Liver (tissue), 3 donors: ENCODE data around the gene MCL1.

Experiments
- EGR1 ChIP-seq, 2 donors: IDR thresholded peaks; 2 replicates each; pipeline ENCODE4 v1.6.1; 2016 to 2018; ENCODE audit warnings: antibody characterized with exemption in 2 of 2, low read depth in 2 of 2
- GABPA ChIP-seq, 2 donors: IDR thresholded peaks in 1 of 2; conservative IDR thresholded peaks in 1 of 2; 2 replicates each; pipeline ENCODE4 v1.6.1; 2016; ENCODE audit warnings: antibody characterized with exemption in 2 of 2, mild to moderate bottlenecking in 1 of 2, moderate library complexity in 1 of 2
- JUND ChIP-seq, 2 donors: IDR thresholded peaks; 2 replicates each; pipeline ENCODE4 v1.6.1; 2016; ENCODE audit warnings: antibody characterized with exemption in 2 of 2
- RXRA ChIP-seq, 2 donors: IDR thresholded peaks; 2 replicates each; pipeline ENCODE4 v1.6.1; 2017 to 2018; ENCODE audit warnings: antibody characterized with exemption in 2 of 2, mild to moderate bottlenecking in 1 of 2
- SP1 ChIP-seq: IDR thresholded peaks from 2 replicates; pipeline ENCODE4 v1.6.1; 2018; ENCODE audit warnings: antibody characterized with exemption, mild to moderate bottlenecking
- TF ChIP-seq, protein P1 (sequence below): fragments of 150-350 bp; IDR thresholded peaks from 2 replicates; pipeline ENCODE4 v1.5.1; 2017; ENCODE audit warnings: improper control_type of control experiment, low read depth, low read length; ENCODE audit not compliant: missing input control
- TF ChIP-seq, protein P2 (sequence below): IDR thresholded peaks from 2 replicates; pipeline ENCODE4 v1.6.1; 2016; ENCODE audit warnings: antibody characterized with exemption, mild to moderate bottlenecking
- TF ChIP-seq, protein P3 (sequence below): IDR thresholded peaks from 2 replicates; pipeline ENCODE4 v1.6.1; 2016; ENCODE audit warnings: antibody characterized with exemption
- TF ChIP-seq, protein P4 (sequence below): IDR thresholded peaks from 2 replicates; pipeline ENCODE4 v1.6.1; 2016; ENCODE audit warnings: antibody characterized with exemption
- donor health status: healthy.
- donor health status: healthy.

DNA sequence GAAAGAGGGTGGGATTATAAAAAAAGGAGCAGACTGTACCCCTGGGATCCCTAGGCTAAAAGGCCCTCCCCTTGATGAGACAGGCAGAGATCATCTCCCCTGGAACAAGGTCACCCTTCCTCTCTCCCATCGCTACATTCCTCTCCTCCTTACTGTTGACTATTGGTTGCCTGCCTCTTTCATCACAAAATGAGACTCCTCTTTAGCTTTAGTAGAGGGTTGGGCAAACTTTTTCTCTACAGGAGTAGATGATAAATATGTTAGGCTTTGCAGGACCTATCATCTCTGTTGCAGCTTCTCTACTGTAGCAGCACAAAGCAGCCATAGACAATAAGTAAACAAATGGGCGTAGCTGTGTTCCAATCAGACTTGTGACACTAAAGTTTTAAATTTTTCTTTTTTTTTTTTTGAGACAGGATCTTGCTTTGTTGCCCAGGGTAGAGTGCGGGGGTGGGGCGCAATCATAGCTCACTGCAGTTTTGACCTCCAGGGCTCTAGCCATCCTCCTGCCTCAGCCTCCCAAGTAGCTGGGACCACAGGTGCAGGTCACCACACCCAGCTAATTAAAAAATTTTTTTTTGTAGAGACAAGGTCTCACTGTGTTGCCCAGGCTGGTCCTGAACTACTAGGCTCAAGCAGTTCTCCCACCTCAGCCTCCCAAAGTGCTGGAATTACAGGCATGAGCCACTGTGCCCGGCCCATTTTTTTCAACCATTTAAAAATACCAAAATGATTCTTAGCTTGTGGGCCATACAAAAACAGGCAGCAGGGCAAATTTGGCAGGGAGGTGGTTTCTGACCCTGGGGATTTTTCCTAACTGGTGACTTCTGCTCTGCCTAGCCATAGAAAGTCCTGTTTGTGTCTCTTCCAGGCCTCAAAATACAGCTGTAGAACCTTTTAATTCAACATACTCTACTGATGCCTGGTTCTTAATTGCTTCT is 15.1 kb downstream of the MCL1 start:
- TF ChIP-seq, protein P1, sequence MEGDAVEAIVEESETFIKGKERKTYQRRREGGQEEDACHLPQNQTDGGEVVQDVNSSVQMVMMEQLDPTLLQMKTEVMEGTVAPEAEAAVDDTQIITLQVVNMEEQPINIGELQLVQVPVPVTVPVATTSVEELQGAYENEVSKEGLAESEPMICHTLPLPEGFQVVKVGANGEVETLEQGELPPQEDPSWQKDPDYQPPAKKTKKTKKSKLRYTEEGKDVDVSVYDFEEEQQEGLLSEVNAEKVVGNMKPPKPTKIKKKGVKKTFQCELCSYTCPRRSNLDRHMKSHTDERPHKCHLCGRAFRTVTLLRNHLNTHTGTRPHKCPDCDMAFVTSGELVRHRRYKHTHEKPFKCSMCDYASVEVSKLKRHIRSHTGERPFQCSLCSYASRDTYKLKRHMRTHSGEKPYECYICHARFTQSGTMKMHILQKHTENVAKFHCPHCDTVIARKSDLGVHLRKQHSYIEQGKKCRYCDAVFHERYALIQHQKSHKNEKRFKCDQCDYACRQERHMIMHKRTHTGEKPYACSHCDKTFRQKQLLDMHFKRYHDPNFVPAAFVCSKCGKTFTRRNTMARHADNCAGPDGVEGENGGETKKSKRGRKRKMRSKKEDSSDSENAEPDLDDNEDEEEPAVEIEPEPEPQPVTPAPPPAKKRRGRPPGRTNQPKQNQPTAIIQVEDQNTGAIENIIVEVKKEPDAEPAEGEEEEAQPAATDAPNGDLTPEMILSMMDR = no peak
- TF ChIP-seq JUND (IDR thresholded peaks at IDR 0.05) (no peak), SP1 (no peak), GABPA (IDR thresholded peaks at IDR 0.05 in 1 of 2, conservative IDR thresholded peaks at IDR 0.05 in 1 of 2) (no peak), EGR1 (IDR thresholded peaks at IDR 0.05; ENCODE audit: low read depth in 2 of 2) (no peak), RXRA (IDR thresholded peaks at IDR 0.05) (no peak)
- TF ChIP-seq, protein P2, sequence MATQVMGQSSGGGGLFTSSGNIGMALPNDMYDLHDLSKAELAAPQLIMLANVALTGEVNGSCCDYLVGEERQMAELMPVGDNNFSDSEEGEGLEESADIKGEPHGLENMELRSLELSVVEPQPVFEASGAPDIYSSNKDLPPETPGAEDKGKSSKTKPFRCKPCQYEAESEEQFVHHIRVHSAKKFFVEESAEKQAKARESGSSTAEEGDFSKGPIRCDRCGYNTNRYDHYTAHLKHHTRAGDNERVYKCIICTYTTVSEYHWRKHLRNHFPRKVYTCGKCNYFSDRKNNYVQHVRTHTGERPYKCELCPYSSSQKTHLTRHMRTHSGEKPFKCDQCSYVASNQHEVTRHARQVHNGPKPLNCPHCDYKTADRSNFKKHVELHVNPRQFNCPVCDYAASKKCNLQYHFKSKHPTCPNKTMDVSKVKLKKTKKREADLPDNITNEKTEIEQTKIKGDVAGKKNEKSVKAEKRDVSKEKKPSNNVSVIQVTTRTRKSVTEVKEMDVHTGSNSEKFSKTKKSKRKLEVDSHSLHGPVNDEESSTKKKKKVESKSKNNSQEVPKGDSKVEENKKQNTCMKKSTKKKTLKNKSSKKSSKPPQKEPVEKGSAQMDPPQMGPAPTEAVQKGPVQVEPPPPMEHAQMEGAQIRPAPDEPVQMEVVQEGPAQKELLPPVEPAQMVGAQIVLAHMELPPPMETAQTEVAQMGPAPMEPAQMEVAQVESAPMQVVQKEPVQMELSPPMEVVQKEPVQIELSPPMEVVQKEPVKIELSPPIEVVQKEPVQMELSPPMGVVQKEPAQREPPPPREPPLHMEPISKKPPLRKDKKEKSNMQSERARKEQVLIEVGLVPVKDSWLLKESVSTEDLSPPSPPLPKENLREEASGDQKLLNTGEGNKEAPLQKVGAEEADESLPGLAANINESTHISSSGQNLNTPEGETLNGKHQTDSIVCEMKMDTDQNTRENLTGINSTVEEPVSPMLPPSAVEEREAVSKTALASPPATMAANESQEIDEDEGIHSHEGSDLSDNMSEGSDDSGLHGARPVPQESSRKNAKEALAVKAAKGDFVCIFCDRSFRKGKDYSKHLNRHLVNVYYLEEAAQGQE = no peak
- TF ChIP-seq, protein P3, sequence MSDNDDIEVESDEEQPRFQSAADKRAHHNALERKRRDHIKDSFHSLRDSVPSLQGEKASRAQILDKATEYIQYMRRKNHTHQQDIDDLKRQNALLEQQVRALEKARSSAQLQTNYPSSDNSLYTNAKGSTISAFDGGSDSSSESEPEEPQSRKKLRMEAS = no peak
- TF ChIP-seq, protein P4, sequence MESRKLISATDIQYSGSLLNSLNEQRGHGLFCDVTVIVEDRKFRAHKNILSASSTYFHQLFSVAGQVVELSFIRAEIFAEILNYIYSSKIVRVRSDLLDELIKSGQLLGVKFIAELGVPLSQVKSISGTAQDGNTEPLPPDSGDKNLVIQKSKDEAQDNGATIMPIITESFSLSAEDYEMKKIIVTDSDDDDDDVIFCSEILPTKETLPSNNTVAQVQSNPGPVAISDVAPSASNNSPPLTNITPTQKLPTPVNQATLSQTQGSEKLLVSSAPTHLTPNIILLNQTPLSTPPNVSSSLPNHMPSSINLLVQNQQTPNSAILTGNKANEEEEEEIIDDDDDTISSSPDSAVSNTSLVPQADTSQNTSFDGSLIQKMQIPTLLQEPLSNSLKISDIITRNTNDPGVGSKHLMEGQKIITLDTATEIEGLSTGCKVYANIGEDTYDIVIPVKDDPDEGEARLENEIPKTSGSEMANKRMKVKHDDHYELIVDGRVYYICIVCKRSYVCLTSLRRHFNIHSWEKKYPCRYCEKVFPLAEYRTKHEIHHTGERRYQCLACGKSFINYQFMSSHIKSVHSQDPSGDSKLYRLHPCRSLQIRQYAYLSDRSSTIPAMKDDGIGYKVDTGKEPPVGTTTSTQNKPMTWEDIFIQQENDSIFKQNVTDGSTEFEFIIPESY = no peak
